Activated T-cell treated with anti-CD3 and anti-CD28 coated beads, Interleukin-2, amount 50 U/mL, for 48 hours (primary cell): ENCODE measurements around the gene CROT.

Source experiments
- DNase-seq, 2 experiments: peaks; one replicate each; pipeline ENCODE4 v3.0.0-alpha.2; 2020

The CROT gene

DNA sequence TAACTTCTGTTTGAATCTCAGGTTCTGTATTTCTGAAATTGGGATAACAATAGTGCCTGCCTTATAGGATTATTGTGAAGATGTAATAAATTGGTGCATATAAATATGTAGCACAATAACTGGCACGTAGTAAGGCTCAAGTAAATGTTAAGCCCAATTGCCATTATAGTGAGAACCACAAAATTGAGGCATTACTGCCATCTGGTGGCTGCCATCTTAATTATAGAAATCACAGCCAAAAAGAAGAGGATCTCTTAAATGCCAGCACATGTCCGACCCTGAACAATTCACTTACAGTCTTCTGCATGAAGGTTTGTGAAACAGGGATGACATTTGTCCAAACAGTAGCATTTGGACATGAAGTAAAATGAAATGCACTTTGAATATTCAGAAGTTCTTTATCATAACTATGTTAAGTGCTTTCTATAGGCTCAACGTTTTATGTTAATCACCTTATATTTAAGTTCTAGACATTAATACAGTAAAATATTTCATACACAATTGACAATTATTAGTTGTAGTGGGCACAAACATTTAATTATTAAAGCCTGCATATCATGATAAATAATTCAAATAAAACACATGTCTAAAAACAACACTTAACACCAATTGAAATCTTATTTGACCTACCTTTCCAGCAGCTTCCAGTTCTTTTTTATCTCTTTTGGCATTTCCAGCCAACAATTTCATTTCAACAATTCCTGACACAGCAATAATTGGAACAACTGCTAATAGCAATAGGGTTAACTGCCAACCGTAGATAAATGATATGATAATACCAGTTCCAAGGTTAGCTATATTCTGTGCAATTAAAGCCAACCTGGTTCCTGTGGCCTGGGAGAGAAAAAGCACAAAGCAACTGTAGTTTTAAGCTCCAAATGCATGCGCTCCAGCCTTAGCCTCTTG, 71.5 kb downstream of the CROT start:
- DNase-seq: peak; percentile 62 to 67

DNA sequence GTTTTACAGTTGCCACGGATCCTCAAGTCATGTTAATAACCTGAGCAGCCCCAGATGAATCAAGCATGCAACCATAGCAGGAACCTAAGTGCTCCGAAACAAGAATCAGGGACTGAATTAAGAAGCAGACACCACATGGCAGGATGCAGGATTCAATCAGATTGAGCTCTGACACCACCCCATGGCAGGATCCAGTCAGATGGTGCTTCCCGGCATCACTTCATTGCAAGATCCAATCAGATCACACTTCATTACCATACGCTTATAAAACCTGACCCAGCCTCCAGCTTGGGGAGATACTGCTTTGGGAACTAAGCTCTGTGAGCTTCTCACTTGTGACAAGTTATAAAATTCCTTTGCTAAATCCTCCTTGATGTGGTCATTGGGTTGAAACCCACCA, 74.7 kb downstream of the CROT start:
- no peak for DNase-seq

DNA sequence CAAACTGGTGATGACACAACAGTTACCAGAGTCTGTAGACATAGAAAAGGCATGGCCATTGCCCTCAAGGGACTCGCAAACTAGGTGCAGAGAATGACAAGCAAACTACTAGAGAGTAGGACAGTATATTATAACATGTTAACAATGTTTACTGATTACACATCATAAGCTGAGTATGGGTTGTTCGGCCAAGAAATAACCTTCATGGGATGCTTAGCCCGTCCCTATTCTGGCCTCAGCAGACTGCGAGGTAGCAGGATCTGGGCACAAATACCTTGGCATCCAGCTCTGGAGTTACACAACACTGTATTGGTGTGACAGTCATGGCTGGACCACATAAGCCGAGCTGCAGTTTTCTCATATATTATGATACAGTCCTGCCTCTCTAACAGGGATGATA, 78.6 kb downstream of the CROT start:
- DNase-seq: no peak

DNA sequence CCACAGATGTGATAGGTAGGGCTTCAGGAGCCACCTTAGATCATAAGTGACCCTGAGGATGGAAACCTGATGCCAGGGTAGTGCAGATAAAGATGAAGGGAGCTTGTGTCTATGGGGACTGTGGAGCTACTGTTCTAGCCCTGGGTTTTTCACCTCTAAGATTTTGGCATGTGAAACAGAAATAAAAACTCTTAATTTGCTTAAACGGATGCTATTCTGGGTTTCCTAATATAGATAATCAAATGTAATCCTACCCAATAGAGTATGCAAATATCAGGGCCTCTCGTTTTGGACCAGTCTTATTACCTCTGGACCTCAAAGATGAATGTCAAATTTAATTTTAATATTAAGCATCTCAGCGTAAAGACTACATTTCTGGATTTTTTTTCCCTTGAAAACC, 80.7 kb downstream of the CROT start:
- no peak for DNase-seq

DNA sequence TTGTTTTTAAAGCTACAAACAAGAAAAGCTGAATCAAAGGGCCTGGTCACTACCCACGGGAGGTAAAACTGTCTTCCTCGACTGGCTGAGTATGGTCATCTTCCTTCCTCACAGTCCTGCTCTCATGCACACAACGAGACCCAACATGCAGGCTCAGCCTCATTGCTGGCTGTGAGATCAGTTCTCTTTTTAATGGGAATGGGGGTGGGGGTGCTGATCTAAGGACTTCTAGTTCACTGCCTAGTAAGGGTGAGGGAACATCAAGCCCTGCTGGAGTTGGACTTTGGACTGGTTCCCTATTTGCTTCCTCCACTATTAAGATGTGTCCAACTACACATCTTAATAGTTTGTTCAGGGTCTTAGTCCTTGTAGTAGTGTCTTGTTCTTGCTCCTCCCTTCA, 81.8 kb downstream of the CROT start:
- no peak for DNase-seq

DNA sequence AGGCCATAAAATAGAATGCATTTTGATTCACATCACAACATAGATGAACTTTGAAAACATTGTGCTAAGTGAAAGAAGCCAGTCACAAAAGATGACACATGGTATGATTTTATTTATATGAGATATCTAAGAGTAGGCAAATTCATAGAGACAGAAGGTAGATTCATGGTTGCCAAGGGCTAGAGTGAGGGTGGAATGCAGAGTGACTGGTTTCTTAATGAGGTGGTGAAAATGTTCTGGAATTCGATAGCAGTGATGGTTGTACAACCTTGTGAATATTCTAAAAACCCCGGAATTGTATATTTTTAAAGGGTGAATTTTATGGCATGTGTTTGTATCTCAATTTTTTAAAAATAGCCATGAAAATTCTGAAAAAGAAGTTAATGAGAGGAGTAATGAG, 87.1 kb downstream of the CROT start:
- no peak for DNase-seq

DNA sequence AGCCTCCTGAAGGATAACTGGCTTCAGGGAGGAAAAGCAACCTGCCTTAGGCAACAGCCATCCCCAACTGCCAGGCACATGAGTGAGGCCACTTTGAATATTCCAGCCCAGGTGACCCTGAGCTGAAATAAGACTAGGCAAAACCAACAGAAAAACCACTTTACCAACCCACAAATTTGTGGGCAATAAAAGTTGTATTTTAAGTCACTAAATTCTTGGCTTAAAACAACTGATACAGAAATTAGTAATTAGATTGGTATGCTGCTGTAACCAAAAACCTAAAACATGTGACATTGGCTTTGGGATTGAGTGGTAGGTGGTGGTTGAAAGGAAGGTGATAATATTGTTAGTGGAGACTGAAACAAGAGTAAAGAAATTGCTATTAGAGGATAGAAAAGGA, 90.1 kb downstream of the CROT start:
- no peak for DNase-seq

DNA sequence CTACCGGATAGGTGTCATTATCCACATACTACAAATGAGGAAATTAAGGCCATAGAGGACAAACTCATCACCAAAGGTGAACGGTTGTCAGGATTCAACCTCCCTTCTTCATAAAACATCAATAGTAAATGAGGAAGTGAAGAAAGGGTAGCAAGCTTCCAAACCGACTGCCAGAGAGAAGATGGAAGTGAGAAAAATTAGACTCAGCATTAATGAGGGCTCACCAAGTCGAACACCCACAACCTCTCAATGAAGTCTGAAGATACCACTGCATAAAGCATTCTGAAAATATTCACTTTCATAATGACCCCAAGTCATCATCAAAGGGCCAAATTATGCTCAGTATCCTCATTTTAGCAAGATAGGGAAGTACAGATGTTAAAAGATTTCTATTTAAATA, 100.4 kb downstream of the CROT start:
- DNase-seq: no peak

DNA sequence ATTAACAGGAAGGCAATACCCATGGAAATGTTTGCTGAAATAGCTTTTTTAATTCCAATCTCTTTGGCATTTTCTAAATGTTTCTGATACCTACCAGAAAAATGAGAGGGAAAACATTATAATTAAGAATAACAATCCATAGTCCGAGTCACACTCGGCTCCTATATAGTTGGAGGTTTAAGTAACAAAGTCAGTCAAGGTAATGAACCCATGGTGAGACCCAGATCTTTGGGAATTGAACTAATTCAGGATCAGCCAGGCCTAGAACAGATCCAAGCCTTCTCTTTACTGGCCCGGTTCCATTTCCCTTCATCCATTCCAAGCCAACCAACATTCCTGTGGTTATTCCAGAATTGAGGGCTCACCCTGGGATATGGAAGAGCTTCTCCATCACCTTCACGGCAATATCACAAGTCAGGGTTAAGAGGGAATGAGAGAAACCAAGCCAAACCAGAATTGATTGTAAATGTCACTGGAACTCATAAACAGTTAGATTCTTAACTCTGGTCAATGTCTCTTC, 101.7 kb downstream of the CROT start:
- DNase-seq: no peak

DNA sequence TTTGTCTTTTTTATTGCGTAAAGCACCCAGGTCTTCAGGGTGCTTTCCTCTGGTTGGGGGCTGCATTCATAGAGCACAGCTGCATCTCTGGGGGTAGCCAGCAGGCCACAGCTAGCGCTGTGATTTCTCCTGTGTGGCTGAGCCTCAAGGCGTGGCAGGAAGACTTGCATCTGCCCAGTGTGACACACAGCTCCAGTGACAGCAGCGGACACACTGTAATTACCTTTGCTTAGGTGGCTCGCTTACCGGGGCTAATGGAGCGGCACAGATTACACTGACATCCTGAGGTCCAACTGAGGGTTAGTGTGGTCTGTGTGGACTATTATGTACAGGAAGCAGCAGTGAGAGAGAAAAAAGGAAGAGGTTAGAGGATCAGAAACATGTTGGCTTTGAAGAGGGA, 102.9 kb downstream of the CROT start:
- no peak for DNase-seq
